Liver (tissue), 9 donors: ENCODE data around the gene PLCG2. TPM values are rescaled to one million over a fixed set of nuclear protein-coding genes. Genes with fewer than 3 reads are reported as not detected.

Experiments
- DNase-seq: peaks from one replicate; pipeline ENCODE4 v3.0.0-alpha.2; 2017; ENCODE audit warnings: low spot score
- H3K27ac ChIP-seq, 2 donors: one replicate each; pipeline ENCODE4 v1.7.0; 2013; ENCODE audit warnings: inconsistent platforms in 2 of 2, low read length in 2 of 2, control low read depth in 1 of 2, low read depth in 1 of 2, mild to moderate bottlenecking in 1 of 2
- H3K27me3 ChIP-seq, 4 donors: one replicate each; pipeline versions ENCODE4 v1.6.1 to v1.7.0; 2013; ENCODE audit warnings: low read length in 3 of 4, inconsistent platforms in 1 of 4, mild to moderate bottlenecking in 1 of 4, moderate library complexity in 1 of 4; ENCODE audit not compliant: control insufficient read depth in 4 of 4, insufficient read depth in 4 of 4
- H3K36me3 ChIP-seq, 4 donors: one replicate each; pipeline versions ENCODE4 v1.6.1 to v1.7.0; 2013; ENCODE audit warnings: low read length in 3 of 4, mild to moderate bottlenecking in 3 of 4, low read depth in 1 of 4, moderate library complexity in 1 of 4; ENCODE audit not compliant: control insufficient read depth in 4 of 4, insufficient read depth in 3 of 4
- H3K4me1 ChIP-seq, 4 donors: one replicate each; pipeline versions ENCODE4 v1.6.1 to v1.7.0; 2013; ENCODE audit warnings: low read length in 3 of 4, mild to moderate bottlenecking in 3 of 4, moderate library complexity in 1 of 4; ENCODE audit not compliant: control insufficient read depth in 4 of 4, insufficient read depth in 4 of 4
- H3K4me3 ChIP-seq, 3 donors: one replicate each; pipeline versions ENCODE4 v1.6.1 to v1.7.0; 2013; ENCODE audit warnings: low read length in 3 of 3, control low read depth in 1 of 3, low read depth in 1 of 3, mild to moderate bottlenecking in 1 of 3
- H3K9ac ChIP-seq, 2 donors: one replicate each; pipeline ENCODE4 v1.7.0; 2013; ENCODE audit warnings: low read length in 2 of 2, mild to moderate bottlenecking in 2 of 2, moderate library complexity in 2 of 2, control low read depth in 1 of 2, low read depth in 1 of 2
- H3K9me3 ChIP-seq, 4 donors: one replicate each; pipeline versions ENCODE4 v1.6.1 to v1.7.0; 2013; ENCODE audit warnings: low read length in 3 of 4; ENCODE audit not compliant: control insufficient read depth in 4 of 4
- CTCF ChIP-seq: fragments of 150-350 bp; IDR thresholded peaks from 2 replicates; pipeline ENCODE4 v1.5.1; 2017; ENCODE audit warnings: improper control_type of control experiment, low read depth, low read length; ENCODE audit not compliant: missing input control
- EGR1 ChIP-seq, 2 donors: IDR thresholded peaks; 2 replicates each; pipeline ENCODE4 v1.6.1; 2016 to 2018; ENCODE audit warnings: antibody characterized with exemption in 2 of 2, low read depth in 2 of 2
- FOXA1 ChIP-seq: IDR thresholded peaks from 2 replicates; pipeline ENCODE4 v1.6.1; 2016; ENCODE audit warnings: antibody characterized with exemption
- FOXA2 ChIP-seq: IDR thresholded peaks from 2 replicates; pipeline ENCODE4 v1.6.1; 2016; ENCODE audit warnings: antibody characterized with exemption
- GABPA ChIP-seq, 2 donors: IDR thresholded peaks in 1 of 2; conservative IDR thresholded peaks in 1 of 2; 2 replicates each; pipeline ENCODE4 v1.6.1; 2016; ENCODE audit warnings: antibody characterized with exemption in 2 of 2, mild to moderate bottlenecking in 1 of 2, moderate library complexity in 1 of 2
- HNF4A ChIP-seq, 2 donors: conservative IDR thresholded peaks; 2 replicates each; pipeline ENCODE4 v1.6.1; 2016; ENCODE audit warnings: antibody characterized with exemption in 2 of 2, mild to moderate bottlenecking in 2 of 2
- HNF4G ChIP-seq: IDR thresholded peaks from 2 replicates; pipeline ENCODE4 v1.6.1; 2016; ENCODE audit warnings: antibody characterized with exemption
- JUND ChIP-seq, 2 donors: IDR thresholded peaks; 2 replicates each; pipeline ENCODE4 v1.6.1; 2016; ENCODE audit warnings: antibody characterized with exemption in 2 of 2
- MAX ChIP-seq: IDR thresholded peaks from 2 replicates; pipeline ENCODE4 v1.6.1; 2016; ENCODE audit warnings: antibody characterized with exemption
- NR2F2 ChIP-seq: IDR thresholded peaks from 2 replicates; pipeline ENCODE4 v1.6.1; 2016; ENCODE audit warnings: antibody characterized with exemption
- RAD21 ChIP-seq, 2 donors: IDR thresholded peaks; 2 replicates each; pipeline ENCODE4 v1.6.1; 2016; ENCODE audit warnings: antibody characterized with exemption in 2 of 2, mild to moderate bottlenecking in 2 of 2
- RXRA ChIP-seq, 2 donors: IDR thresholded peaks; 2 replicates each; pipeline ENCODE4 v1.6.1; 2017 to 2018; ENCODE audit warnings: antibody characterized with exemption in 2 of 2, mild to moderate bottlenecking in 1 of 2
- SP1 ChIP-seq: IDR thresholded peaks from 2 replicates; pipeline ENCODE4 v1.6.1; 2018; ENCODE audit warnings: antibody characterized with exemption, mild to moderate bottlenecking
- TAF1 ChIP-seq: conservative IDR thresholded peaks from 2 replicates; pipeline ENCODE4 v1.6.1; 2016; ENCODE audit warnings: antibody characterized with exemption, mild to moderate bottlenecking
- YY1 ChIP-seq: IDR thresholded peaks from 2 replicates; pipeline ENCODE4 v1.6.1; 2016; ENCODE audit warnings: antibody characterized with exemption, mild to moderate bottlenecking
- WGBS: extraction: QIAGEN DNeasy Blood & Tissue Kit; methylation state at CpG from one replicate; pipeline ENCODE4 v1.1.7; 2013; 5-methylcytosine and 5-hydroxymethylcytosine counted together
- polyA plus RNA-seq, 2 donors: library from polyadenylated mRNA; stranded (reverse) in 1 of 2; unstranded in 1 of 2; fragments of 200-250 nt in 1 of 2; fragments of >200 nt in 1 of 2; fragmentation: Nextera tagmentation in 1 of 2; extraction: Ambion mirVana in 1 of 2; gene quantifications; one replicate each; pipeline versions ENCODE4 v1.2.1 to v1.2.3, GENCODE V29; 2013 to 2015
- total RNA-seq, 2 donors: library from RNA; depleted of rRNA; stranded (reverse); fragments of >200 nt; gene quantifications; one replicate each; pipeline ENCODE4 v1.2.3, GENCODE V29; 2014
- TF ChIP-seq, protein P1 (sequence below): IDR thresholded peaks from 2 replicates; pipeline ENCODE4 v1.6.1; 2016; ENCODE audit warnings: antibody characterized with exemption
- TF ChIP-seq, protein P2 (sequence below): IDR thresholded peaks from 2 replicates; pipeline ENCODE4 v1.6.1; 2016; ENCODE audit warnings: antibody characterized with exemption, mild to moderate bottlenecking
- TF ChIP-seq, protein P3 (sequence below): IDR thresholded peaks from 2 replicates; pipeline ENCODE4 v1.6.1; 2016; ENCODE audit warnings: antibody characterized with exemption
- donor health status: healthy.
- donor health status: healthy.
- donor health status: healthy.
- donor health status: healthy.
- donor health status: healthy.

Gene PLCG2
- total and polyA plus RNA-seq, 4 donors: 7.1 to 21.6 (median 15.8) TPM

DNA sequence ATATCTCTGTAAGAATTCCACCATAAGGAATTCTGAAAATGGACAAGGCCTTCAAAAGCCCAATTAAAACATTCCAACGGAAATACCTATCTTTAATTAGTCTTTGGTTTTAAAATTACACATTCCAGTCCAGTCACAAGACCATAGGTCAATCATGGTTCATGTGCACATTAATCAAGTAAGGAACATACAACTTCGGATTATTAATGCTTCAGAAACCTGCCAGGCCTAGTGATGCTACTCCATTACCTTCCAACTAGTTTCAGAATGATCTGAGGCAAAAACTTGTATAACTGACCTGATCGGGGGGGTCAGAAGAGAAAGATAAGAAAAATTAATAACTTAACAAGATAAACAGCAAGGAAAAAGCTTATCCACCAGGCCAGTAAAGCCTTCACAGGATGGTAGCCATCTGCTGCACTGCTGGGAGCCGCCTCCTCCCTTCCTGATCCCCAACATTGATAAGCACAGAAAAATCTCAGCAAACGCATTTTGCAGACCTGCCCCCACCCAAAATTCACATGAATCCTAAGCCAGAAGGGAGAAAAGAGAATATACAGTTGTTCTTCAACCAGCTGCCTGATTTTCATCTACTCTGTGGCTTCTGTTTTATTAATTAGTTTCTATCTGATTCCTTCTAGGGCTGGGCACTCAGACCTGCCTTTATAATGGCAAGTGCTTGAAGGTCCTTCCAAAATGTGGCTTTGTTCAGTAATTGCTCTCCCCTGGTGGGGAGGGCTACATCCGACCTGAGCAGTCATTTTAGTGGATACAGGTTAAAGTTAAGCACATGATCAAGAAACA, 226.1 kb downstream of the PLCG2 start:
- H3K27ac ChIP-seq: no peak overlapping the region
- H3K27me3 ChIP-seq: no peaks in the 10 kb centered on the region
- no peak for TF ChIP-seq FOXA2

GRCh38 chr16:82006036-82006435, 226.9 kb downstream of the PLCG2 start:
- Histone ChIP-seq H3K27ac (no peak overlapping the region), H3K27me3 (no peaks in the 10 kb centered on the region), H3K4me1 (peaks cover 0 to 6% (median 3%) of the 10 kb centered on the region in 4 donors), H3K9me3 (peaks cover 0 to 6% (median 0%) of the 10 kb centered on the region in 4 donors), H3K36me3 (peaks cover 0 to 2% (median 0%) of the 10 kb centered on the region in 4 donors), H3K9ac (no peak overlapping the region), H3K4me3 (no peak overlapping the region)
- TF ChIP-seq RAD21 (IDR thresholded peaks at IDR 0.05) (no peak), CTCF (no peak), YY1 (no peak), MAX (no peak), FOXA1 (no peak), GABPA (IDR thresholded peaks at IDR 0.05 in 1 of 2, conservative IDR thresholded peaks at IDR 0.05 in 1 of 2) (no peak), HNF4G (no peak), JUND (IDR thresholded peaks at IDR 0.05) (no peak), RXRA (IDR thresholded peaks at IDR 0.05) (no peak), NR2F2 (no peak), SP1 (no peak), HNF4A (conservative IDR thresholded peaks at IDR 0.05) (no peak), TAF1 (no peak), FOXA2 (no peak), EGR1 (IDR thresholded peaks at IDR 0.05; ENCODE audit: low read depth in 2 of 2) (no peak)
- TF ChIP-seq, protein P1, sequence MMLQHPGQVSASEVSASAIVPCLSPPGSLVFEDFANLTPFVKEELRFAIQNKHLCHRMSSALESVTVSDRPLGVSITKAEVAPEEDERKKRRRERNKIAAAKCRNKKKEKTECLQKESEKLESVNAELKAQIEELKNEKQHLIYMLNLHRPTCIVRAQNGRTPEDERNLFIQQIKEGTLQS: no peak
- TF ChIP-seq, protein P2, sequence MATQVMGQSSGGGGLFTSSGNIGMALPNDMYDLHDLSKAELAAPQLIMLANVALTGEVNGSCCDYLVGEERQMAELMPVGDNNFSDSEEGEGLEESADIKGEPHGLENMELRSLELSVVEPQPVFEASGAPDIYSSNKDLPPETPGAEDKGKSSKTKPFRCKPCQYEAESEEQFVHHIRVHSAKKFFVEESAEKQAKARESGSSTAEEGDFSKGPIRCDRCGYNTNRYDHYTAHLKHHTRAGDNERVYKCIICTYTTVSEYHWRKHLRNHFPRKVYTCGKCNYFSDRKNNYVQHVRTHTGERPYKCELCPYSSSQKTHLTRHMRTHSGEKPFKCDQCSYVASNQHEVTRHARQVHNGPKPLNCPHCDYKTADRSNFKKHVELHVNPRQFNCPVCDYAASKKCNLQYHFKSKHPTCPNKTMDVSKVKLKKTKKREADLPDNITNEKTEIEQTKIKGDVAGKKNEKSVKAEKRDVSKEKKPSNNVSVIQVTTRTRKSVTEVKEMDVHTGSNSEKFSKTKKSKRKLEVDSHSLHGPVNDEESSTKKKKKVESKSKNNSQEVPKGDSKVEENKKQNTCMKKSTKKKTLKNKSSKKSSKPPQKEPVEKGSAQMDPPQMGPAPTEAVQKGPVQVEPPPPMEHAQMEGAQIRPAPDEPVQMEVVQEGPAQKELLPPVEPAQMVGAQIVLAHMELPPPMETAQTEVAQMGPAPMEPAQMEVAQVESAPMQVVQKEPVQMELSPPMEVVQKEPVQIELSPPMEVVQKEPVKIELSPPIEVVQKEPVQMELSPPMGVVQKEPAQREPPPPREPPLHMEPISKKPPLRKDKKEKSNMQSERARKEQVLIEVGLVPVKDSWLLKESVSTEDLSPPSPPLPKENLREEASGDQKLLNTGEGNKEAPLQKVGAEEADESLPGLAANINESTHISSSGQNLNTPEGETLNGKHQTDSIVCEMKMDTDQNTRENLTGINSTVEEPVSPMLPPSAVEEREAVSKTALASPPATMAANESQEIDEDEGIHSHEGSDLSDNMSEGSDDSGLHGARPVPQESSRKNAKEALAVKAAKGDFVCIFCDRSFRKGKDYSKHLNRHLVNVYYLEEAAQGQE: no peak
- TF ChIP-seq, protein P3, sequence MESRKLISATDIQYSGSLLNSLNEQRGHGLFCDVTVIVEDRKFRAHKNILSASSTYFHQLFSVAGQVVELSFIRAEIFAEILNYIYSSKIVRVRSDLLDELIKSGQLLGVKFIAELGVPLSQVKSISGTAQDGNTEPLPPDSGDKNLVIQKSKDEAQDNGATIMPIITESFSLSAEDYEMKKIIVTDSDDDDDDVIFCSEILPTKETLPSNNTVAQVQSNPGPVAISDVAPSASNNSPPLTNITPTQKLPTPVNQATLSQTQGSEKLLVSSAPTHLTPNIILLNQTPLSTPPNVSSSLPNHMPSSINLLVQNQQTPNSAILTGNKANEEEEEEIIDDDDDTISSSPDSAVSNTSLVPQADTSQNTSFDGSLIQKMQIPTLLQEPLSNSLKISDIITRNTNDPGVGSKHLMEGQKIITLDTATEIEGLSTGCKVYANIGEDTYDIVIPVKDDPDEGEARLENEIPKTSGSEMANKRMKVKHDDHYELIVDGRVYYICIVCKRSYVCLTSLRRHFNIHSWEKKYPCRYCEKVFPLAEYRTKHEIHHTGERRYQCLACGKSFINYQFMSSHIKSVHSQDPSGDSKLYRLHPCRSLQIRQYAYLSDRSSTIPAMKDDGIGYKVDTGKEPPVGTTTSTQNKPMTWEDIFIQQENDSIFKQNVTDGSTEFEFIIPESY: no peak
- 92% methylated on average over 5 of the region's 5 CpGs for WGBS
- DNase-seq: no peak

More for the DNA sequence above, 226.1 kb downstream of the PLCG2 start:
- Histone ChIP-seq H3K9me3 (peaks cover 0 to 6% (median 0%) of the 10 kb centered on the region in 4 donors), H3K9ac (no peak overlapping the region), H3K4me3 (no peak overlapping the region), H3K4me1 (no peaks in the 10 kb centered on the region), H3K36me3 (peaks cover 0 to 5% (median 0%) of the 10 kb centered on the region in 4 donors)
- 81% methylated on average over 6 of the region's 6 CpGs for WGBS
- no peak for DNase-seq
